Brain pericyte (primary cell): ENCODE results near the gene DUS2.
"Not testable (repeated sequence)": the region's sequence is repeated elsewhere in the genome, so short reads cannot be mapped to it uniquely, and the experiment has no call there.

Experiments
- DNase-seq: peaks from one replicate; pipeline ENCODE4 v3.0.0-alpha.2; 2012; ENCODE audit warnings: low read depth, low spot score

Gene DUS2

DNA sequence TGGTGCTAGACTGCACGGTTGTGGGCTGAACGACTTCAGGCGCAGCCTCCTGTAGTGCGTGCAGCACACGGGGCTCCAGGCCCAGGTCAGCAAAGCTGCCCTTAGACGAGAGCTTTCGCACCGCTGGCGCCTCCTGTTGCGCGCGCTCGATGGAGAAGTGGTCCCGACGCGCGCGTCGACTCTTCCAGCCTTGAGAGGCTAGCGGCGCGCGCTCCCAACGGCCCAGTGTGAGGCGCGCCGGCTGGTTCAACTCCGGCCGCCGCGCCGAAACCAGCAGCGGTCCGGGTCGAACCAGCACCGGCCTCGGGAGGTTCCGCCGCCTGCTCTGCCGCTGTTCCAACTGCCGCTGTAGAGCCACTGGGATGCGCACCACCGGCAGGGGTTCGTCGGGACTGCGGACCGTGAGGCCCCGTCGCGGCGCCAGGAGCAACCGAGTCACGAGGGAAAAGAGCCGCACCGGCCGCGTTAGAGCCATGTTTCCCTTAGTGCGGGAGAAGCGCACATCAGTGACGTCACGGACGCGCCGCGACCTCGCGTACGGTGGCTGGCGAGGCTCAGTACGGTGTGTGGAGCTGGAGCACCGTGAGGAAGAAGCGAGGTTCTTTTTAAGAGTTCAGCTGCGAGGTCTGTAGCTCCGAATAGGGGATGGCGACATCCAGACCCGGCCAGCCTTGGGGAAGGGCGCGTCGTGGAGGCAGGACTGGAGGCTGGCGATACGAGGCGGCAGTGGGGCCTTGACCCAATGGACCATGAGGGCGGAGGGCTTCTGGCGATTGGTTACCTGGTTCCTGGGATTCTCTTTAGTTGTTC is at the start of gene DUS2, which contains the start of gene DDX28:
DUS2 (plus strand) TSS at position 557 of the 810 bp plus-strand sequence. CDS start 14,740 bp downstream, outside the sequence.
DDX28 (minus strand) TSS at position 505 of the 810 bp plus-strand sequence; CDS start at position 475, 30 bp downstream.
- peak; percentile 89 for DNase-seq

GRCh38 chr16:67975321-67976105 is 47.6 kb upstream of the DUS2 start:
- no peak for DNase-seq

DNA sequence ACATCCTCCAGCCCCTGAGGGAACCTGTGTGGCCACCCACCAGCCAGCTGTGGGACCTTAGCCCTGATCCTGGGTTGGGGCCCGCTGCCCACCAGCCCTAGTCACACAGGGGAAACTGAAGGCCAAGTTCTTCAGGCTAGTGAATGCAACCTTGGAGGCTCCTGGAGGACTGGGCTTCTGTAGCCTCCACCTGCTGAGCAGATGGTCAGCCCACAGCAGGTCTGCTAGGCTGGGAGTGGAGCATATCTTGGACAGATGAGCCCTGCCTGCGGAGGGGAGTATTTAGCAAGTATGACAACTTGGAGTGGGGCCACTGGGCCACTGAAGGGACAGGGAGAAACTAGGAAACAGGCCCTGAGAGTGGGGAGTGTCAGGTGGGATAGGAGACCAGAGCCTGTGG is 46.9 kb upstream of the DUS2 start:
- DNase-seq, result no peak

DNA sequence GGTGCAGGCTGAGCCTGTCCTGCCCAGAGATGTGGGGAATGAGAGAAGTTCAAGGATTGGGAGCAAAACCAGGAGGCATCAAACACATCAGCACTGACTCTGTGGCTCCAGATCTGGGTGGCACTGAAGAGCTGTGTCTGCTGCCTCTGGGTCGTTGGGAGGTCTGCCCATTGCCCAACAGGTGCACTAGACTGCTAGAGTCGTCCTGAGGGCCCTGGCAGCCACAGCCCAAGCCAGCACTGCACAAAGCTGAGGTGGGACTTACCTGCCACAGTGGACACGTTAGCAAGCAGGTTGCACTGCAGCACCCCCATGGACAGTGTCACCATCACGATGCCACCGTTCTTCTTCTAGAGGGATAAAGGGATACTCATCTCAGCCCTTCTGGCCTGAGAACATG is 46.1 kb upstream of the DUS2 start:
- no peak for DNase-seq

DNA sequence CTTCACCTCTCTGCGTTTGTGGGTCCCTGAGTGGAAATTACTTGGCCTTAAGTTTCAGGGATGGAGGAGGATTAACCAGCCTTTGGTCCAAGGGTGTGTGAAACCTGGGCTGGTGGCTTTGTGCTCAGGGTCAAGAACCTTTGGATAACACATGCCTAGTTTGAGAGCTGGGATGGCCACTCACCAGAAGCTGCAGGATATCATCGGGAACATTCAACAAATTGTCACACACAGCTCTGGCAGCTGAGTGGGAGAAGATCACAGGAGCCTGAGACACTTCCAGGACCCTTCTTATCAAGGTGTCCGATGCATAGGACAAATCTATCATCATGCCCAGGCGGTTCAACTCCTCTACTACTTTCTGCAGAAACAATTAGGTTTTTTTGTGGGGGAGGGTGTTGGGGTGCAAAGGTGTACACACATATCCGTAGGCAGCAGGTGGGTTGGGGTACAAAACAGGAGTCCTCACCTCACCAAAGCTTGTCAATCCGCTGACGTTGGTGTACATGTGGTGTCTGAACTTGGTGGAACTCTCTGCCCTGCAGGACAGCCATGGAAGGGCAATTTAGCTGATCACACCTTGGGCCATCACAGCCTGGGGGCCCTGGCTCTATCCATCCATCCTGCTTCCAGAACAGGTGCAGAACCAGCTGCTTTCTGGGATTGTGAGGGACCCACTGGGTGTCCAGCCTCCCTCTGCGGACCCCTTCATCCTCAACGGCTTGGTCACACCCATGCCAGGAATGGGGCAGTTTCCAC is 45.4 kb upstream of the DUS2 start:
- no peak for DNase-seq

GRCh38 chr16:67979955-67980678 is 43.0 kb upstream of the DUS2 start, which contains the start of gene DPEP3:
Gene DPEP3, minus strand, starts transcription at chr16:67980499. Its CDS starts 119 bp downstream, at chr16:67980380.
- DNase-seq, result no peak

DNA sequence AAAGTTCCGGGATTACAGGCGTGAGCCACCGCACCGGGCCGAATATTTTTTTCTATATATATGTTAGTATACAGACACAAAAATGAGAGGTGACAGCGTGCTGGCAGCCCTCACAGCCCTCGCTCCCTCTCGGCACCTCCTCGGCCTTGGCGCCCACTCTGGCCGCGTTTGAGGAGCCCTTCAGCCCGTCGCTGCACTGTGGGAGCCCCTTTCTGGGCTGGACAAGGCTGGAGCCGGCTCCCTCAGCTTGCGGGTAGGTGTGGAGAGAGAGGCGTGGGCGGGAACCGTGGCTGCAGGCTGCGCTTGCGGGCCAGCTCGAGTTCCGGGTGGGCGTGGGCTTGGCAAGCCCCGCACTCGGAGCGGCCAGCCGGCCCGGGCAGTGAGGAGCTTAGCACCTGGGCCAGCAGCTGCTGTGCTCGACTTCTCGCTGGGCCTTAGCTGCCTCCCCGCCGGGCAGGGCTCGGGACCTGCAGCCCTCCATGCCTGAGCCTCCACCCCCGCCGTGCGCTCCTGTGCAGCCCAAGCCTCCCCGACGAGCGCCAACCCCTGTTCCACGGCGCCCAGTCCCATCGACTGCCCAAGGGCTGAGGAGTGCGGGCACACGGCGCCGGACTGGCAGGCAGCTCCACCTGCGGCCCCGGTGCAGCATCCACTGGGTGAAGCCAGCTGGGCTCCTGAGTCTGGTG is 40.9 kb upstream of the DUS2 start:
- no peak for DNase-seq

DNA sequence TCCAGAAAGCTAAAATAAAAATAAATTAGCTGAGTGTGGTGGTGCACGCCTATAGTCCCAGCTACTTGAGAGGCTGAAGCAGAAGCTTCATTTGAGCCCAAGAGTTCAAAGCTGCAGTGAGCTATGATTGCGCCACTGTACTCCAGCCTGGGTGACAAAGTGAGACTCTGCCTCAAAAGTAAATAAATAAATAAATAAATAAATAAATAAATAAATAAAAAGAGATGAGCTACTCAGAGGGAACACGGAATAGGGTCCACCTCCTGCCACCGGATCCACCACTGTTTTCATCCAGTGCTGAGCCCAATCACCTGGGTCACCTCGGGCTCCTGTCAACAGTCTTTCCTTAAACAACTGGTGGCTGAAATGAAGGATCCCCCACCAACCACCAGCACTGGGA is 36.1 kb upstream of the DUS2 start:
- no peak for DNase-seq

- no peak for DNase-seq
Measured at GRCh38 chr16:67987460-67988160, 35.5 kb upstream of the DUS2 start.

DNA sequence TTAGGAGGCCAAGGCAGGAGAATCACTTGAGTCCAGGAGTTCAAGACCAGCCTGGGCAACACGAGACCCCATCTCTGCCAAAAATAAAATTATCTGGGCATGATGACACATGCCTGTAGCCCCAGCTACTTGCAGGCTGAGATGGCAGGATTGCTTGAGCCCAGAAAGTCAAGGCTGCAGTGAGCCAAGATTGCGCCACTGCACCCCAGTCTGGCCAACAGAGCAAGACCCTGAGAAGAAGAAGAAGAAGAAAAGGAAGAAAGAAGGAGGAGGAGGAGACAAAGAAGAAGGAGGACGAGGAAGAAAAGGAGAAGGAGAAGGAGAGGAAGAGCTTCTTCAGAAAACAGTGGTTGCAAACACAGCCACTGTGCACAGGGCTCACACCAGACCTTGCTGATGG is 34.4 kb upstream of the DUS2 start:
- DNase-seq, result no peak

DNA sequence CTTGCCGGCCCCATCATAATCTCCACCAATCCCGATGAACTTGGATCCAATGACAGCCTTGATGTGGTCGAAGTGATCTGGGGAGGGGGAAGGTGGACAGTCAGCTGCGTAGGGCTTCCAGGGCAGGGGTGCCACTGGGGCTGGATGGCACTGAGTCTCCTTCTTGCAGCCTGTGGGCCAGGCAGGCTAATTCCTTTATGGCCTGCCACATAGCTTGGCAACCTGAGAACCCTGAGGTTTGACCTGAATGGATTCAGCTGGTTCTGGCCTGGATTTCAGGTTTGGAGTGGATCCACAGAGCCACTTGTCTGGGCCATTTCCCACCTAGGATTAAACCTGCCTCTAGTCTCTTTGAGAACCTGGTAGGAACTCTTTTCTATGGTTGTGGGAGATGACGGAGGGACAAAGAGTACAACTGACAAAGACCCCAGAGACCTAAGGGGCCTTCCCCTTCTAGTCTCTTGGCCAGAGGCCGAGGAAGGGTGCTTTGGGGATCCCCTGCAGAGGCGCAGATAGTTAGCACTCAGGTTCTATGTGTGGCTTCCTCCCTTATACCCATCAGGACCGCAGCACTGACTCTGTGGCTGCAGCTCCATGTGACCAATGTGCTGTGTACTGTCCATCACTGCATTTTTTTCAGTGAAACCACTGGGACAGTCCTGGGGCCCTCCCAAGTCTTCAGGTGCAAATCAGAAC is 33.6 kb upstream of the DUS2 start:
- no peak for DNase-seq

- no peak for DNase-seq
Measured at GRCh38 chr16:67990018-67990386, 33.1 kb upstream of the DUS2 start.

DNA sequence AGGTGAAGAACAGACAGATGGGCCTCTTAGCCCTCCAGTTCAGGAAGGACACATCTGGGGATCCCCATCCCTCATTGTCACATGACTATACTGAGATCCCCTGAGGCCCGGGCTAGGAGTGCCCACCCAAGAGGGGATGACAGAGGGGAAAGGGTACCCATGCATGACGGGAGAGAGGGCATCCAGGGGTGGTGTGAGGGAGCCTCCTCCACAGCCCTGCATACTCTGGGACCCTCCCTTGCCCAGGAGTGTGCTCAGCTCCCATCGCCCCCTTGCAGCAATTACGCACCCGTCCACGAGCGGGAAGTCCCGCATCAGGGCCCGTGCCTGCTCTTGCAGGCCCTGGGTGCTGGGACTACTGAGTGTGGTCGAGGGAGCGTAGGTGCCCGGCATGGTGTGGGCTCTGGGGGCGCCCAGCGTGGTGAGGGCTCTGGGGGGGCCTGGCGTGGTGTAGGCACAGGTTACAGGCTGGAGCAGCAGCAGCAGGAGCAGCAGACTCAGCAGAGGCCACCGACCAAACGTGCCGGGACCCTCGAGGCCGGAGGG is 30.4 kb upstream of the DUS2 start:
- no peak for DNase-seq

DNA sequence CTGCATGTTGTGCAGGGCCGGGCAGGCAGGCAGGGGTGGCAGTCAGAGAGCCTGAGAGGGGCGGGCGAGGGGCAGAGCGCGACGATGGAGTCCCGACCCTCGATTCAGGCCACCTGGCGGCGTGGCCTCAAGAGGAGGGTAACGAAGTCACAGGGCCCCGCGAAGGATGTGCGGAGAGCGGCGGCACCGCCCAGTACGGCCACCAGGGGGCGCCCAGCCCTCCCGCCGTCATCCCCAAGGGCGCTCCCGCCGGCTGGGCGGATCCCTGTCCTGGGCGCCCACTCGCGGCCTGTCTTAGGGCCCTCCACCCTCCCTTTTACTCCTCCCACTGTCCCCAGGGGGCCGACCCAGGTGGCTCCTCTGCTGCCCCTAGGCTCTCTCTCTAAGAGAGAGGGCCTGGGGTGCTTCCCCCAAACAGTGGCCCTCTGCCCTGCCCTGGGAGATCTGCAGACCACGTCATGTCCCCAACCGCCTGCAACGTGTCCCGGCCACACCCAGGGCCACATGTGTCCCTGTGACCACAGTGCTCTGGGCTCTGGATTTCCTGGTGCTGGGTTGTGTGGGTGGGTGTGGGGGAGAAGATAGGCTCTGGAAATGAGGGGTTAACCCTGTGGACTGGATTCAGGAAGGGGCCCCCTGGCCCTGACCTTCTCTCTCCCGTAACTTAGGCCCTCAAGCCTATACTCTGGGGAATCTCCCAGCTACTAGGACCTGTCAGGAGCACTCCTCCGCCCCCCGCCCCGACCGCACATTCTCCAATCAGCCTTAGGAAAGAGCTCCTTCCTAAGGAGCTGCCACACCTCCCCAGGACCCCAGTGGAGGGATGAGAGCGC is 29.7 kb upstream of the DUS2 start:
- DNase-seq, result no peak

GRCh38 chr16:67994040-67994408 is 29.1 kb upstream of the DUS2 start:
- not testable (repeated sequence) for DNase-seq

DNA sequence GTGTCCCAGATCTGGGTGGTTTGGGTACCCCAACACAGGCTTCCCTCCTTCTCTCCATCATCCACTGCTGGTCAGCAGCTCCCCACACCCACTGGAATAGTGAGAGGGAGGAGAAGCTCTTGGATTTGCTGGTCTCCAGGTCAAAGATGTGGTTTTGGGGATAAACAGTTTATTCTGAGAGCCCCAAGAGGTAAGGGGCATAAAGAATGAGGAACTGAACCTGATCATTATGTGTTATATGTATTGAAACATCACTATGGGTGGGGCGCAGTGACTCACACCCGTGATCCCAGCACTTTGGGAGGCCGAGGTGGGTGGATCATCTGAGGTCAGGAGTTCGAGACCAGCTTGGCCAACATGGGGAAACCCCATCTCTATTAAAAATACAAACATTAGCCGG is 27.7 kb upstream of the DUS2 start:
- no peak for DNase-seq

GRCh38 chr16:67996666-67997065 is 26.4 kb upstream of the DUS2 start:
- no peak for DNase-seq

DNA sequence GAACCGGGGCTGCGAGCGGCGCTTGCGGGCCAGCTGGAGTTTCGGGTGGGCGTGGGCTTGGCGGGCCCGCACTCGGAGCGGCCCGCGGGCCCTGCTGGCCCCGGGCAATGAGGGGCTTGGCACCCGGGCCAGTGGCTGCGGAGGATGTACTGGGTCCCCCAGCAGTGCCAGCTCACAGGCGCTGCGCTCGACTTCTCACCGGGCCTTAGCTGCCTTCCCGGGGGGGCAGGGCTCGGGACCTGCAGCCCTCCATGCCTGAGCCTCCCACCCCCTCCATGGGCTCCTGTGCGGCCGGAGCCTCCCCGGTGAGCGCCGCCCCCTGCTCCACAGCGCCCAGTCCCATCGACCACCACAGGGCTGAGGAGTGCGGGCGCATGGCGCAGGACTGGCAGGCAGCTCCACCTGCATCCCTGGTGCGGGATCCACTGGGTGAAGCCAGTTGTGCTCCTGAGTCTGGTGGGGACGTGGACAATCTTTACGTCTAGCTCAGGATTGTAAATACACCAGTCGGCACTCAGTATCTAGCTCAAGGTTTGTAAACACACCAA is 24.8 kb upstream of the DUS2 start:
- DNase-seq, result not testable (repeated sequence)
